DMS 273 (cell line): ENCODE results near the gene CYTH2.
"Not testable (repeated sequence)": the region's sequence is repeated elsewhere in the genome, so short reads cannot be mapped to it uniquely, and the experiment has no call there.

Experiments
- DNase-seq: peaks from one replicate; lab custom pipeline; 2025; ENCODE audit not compliant: unreplicated experiment; lab: John Stamatoyannopoulos, UW

Gene CYTH2

DNA sequence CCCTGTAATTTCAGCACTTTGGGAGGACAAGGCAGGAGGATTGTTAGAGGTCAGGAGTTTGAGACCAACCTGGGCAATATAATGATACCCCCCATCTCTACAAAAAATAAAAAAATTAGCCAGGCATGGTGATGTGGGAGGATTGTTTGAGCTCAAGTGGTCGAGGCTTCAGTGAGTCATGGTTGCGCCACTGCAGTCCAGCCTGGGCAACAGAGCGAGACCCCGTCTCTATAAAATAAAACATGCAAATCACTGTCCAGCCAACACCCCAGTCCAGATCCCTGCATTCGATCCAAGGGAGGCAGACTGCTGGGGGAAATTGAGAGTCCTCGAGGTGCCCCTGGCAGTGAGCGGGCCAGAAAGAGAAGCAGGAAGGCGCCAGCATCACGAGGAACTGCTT lies 7.0 kb downstream of the CYTH2 start:
- no peak for DNase-seq

DNA sequence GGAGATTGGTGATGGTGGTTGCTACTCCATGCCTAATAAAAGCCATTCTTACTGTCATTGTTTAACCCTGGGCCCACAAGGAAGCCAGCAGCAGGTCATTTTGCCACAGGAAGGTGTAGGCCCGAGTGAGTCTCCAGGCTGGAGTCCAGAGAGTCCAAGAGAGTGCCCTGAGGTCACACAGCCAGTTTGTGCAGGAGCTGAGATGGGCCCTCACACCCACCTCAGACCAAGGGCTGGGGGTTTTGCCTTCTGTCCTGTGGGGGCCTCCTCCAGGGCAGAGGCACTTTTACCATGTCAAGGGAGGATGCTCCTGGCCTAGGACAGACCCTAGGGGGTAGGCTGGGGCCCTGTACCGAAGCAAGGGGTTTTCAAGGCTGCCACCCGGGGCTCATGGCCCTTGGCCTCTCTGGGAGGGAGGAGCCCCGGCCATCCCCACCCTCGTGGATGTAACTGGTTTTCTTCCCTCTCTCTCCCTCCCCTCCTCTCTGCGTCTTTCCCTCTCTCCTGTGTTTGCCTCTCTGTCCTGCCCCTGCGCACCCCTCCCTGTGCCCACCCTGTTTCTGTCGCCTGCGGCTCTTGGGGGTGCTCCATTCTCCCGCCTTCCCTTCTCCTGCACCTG lies 8.0 kb downstream of the CYTH2 start:
- DNase-seq = no peak

DNA sequence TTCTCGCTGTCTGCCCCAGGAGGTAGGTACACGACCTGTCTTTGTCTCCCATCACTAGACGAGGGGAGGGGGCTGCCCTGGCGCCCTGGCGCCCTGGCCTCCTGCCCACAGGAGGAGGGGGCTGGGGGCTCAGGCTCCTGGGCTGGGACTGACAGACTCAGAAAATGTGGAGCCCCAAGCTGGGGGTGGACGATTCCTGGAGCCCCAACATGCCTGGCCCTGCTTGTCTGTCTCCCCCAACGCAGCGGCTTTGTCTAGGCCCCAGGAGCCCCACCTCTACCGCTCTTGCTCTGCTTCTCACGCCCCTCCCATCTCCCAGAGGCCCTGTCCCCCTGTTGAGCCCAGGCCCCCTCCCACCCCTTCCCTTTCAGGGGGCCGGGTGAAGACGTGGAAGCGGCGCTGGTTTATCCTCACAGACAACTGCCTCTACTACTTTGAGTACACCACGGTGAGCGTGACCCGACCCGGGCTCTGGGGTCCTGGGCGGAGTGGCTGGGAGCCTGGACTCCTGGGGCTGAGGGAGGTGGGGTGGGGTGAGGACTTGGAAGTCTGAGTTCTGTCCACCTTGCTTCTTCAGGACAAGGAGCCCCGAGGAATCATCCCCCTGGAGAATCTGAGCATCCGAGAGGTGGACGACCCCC lies 8.6 kb downstream of the CYTH2 start:
- DNase-seq = no peak

DNA sequence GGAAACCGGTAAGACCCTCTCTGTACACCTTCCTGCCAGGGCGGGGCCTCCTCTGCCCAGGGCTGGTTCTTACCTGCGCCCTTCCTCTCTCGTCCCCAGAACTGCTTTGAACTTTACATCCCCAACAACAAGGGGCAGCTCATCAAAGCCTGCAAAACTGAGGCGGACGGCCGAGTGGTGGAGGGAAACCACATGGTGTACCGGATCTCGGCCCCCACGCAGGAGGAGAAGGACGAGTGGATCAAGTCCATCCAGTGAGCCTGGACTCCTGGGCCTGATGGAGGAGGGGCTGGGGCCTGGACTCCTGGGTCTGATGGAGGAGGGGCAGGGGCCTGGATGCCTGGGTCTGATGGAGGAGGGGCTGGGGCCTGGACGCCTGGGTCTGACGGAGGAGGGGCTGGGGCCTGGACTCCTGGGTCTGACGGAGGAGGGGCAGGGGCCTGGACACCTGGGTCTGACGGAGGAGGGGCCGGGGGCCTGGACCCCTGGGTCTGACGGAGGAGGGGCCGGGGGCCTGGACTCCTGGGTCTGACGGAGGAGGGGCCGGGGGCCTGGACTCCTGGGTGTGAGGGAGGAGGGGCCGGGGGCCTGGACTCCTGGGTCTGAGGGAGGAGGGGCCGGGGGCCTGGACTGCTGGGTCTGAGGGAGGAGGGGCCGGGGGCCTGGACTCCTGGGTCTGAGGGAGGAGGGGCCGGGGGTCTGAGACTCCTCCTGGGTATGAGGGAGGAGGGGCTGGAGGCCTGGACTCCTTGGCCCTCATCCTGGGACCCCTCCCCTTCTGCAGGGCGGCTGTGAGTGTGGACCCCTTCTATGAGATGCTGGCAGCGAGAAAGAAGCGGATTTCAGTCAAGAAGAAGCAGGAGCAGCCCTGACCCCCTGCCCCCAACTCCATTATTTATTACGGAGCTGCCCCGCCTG lies 9.4 kb downstream of the CYTH2 start:
- DNase-seq = no peak

DNA sequence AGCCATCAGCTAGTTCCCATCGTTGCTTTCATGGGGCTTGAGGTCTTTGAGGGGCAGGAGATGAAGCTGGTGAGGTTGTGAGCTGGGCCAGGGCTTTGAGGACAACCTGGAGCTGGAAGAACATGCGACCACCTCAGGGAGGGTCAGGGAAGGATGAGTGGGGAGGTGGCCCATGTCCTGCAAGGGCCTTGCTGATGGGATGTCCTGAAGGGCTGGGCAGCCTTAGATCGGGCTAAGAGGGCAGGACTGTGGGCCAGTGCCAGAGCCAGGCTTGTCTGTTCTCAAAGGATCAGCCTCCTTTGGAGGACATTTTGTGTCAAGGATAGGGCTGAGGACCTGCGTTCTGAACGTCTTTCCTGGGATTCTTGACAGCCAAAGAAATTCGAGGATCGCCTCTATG lies 10.5 kb downstream of the CYTH2 start:
- DNase-seq = no peak

DNA sequence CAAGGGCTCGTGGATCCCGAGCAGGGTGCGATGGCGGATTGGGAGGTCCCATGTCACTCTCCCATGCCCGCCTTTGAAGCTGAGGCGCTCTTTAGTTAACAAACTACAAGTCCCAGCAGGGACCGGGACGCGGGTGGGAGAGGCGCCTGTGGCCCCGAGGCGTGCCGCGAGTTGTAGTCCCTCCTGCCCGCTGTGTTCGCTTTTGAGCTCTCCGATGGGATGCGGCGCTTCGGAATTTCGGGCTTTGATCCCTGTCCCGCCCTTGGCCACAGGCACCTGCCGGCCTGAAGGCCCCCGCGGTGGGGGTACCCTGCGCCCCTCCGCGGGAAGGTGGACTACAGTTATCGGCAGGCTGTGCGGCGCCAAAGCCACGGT lies 11.0 kb downstream of the CYTH2 start:
- DNase-seq = no peak

DNA sequence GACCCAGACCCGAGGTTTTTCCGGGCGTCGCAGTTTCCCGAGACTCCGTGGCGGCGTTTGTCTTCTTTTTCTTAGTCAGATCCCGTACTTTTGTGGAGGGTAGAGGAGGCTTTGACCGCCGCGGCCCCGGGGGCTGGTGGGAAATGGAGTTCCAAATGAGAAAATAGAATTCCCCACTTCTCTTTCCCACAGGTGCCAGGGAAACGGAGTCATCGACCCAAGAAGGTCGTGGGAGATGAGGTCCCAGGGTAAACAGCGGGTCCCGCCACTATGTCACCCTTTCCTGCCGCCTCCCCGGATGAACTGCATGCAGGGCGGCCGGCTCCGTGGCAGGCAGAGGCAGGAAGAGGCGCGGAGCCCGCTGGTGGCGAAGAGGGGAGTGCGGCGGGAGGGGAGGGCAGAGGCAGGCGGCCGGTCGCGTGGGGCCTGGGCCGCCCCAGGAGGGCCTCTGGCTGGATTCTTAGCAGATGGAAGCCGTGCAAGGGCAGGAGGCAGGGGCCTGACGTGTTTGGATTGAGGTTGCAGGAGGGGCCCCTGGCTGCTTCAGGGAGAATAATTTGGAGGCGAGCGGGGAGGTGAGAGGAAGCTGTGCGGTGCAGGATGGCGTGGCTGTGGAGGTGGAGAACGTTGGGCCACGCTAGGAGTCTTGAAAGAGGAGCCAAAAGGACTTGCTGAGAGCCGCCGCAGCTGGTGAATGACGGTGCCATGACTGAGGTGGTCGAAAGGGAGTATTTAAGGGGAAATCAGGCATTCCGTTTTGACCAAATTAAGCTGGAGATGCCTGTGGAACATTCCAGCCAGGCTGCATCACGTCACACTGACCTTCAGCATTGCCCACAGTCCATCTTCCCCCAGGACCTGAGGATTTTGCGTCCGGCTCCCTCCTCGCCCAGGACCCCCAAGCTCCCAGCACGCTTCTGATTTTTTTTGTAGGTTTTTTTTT lies 11.7 kb downstream of the CYTH2 start:
- DNase-seq = no peak

DNA sequence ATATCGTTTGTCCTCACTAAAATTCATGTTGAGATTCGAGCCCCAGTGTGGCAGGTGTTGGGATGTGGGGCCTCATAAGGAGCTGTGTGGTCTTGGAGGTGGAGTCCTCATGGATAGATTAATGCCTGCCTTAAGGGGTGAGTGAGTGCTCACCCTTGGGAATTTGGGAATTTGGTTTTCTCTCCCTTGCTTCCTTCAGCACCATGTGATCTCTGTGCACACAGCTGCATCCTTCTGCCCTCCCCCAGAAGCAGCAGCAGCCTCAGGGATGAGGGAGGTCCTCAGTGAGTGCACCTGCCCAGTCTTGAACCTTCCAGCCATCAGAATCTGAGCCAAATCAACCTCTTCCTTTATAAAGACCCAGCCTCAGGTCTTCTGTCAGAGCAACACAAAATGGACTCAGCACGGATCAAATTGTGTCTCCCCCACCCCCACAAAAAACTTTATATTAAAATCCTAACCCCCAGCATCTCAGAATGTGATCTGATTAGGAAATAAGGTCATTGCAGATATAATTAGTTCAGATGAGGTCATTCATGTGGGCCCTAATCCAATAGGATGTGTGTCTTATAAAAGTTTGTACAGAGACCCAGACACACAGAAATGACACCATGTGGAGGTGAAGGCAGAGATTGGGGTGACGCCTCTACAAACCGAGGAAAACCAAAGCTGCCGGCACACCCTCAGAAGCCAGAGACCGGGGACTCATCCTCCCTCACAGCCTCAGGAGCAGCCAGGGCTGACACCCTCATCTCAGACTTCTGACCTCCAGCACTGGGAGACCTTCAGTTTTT lies 12.9 kb downstream of the CYTH2 start:
- peak; percentile 47 for DNase-seq

DNA sequence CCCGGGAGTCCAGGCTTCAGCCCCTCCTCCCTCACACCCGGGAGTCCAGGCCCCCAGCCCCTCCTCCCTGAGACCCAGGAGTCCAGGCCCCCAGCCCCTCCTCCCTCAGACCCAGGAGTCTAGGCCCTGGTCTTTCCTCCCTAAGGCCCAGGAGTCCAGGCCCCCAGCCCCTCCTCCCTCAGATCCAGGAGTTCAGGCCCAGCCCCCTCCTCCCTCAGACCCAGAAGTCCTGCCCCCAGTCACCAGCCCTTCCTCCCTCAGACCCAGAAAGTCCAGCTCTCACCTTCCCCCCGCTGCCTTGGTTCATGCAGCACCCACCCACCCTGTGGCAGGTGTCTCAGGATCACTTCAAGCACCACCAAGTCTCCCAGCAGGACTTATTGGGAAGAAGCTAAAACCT lies 14.1 kb downstream of the CYTH2 start:
- no peak for DNase-seq

DNA sequence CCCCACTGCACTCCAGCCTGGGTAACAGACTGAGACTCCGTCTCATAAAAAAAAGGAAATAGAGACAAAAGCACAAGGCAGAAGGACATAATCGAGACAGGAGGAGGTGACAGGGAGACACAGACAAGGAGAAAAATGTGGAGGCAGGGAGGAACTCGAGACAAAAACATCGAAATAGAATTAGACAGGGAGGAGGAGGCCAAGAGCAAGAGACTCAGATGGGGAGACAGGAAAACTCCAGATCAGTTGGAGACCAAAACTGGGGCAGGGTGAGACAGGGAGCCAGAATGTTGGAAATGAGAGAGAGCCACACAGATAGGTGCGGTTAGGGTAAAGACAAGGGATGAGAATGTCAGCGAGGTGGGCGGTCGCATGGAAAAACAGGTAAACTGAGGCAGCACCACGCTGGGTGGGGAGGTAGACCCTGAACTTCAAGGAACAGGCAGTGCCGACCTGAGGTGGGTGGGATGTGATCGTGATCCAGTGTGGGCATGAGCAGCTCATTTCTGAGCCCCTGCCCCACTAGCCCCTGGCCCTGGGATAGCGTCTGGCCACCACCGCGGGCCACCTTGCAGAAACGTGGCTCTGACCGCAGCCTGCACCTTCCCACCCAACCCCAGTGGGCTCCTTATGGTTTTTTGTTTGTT lies 15.2 kb downstream of the CYTH2 start:
- DNase-seq = no peak

DNA sequence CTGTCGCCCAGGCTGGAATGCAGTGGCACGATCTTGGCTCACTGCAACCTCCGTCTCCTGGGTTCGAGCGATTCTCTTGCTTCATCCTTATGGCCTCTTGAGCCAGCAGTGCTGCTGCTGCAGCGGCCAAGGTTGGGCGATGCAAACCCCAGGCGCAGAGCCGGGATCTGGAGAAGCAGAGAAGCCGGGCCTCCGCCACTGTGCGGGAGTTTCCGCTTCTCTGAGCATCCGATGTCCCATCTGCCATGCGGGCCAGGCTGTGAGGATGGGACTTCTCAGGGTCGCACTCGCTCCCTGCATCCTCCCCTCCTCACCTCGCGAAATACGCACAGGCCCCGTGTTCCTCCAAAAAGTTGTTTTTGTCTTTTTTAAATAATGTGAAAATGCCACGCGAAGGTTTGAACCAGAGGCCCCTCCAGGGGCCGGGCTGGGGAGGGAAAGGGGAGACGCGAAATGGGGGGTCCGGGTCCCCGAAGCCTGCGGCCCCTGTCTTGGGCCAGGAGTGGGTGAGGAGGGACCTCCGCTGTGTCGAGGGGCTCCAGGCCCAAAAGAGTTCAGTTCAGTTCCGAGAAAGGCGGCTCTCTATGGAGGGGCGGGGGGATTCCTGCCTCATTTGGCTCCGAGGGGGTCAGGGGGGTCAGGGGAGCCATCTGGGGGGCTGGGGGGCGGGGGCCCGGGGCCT lies 15.9 kb downstream of the CYTH2 start:
- peak; percentile 70 for DNase-seq

DNA sequence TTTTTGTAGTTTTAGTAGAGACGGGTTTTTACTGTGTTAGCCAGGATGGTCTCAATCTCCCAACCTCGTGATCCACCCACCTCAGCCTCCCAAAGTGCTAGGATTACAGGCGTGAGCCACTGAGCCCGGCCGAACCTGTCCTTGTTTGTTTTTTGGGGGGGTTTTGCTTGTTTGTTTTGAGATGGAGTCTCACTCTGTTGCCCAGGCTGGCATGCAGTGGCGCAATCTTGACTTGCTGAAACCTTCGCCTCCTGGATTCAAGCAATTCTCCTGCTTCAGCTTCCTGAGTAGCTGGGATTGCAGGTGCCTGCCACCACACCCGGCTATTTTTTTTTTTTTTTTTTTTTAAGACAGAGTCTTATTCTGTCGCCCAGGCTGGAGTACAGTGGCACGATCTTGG lies 17.5 kb downstream of the CYTH2 start:
- DNase-seq = not testable (repeated sequence)

DNA sequence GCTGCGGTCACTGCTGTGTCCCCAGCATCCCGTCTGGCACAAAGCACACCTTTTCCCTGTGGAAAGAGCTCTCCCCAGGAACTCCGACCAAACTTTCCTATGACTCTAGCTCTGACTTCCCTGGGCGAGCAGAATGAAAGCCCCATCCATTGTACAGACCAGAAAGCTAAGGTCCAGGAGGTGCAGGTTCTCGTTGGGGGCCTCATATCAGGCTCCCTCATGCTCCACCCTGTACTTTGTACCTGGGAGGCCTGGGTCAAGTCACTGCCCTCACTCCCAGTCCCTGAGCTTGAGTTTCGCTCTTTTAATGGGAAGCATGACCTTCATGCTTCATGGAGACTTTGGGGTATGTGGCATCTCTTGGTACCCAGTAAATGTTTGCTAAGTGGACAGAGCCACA lies 18.4 kb downstream of the CYTH2 start:
- DNase-seq = no peak

DNA sequence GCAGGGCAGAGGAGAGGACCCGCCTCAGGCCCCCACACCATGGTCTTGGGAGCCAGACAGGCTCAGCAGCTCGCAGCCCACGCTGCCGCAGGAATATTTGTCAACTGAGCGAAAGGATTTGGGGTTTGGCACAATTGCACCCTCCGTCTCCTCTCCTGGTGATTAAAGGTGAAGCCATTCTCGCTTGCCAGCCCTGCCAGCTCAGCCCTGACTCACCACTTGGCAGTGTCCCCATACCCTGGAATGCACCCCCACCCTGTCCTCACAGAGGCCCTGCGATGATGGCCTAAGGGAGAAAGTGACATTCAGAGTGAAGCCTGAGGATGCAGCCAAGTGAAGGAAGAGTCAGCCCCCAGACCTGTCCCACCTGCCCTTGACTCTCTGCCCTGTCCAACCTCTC lies 18.8 kb downstream of the CYTH2 start:
- peak; percentile 55 for DNase-seq

DNA sequence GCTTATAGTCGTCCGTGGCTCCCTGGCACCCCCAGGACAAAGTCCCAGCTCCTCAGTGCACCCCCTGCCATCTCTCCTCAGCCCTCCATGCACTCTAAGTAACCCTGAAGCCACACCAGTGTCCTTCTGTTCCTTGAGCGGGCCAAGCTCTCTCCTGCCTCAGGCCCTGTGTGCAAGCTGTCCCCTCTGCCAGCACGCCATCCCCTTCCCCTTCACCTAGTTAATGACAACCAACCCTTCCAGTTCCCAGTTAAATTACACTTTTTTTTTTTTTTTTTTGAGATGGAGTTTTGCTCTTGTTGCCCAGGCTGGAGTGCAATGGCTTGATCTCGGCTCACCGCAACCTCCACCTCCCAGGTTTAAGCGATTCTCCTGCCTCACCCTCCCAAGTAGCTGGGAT lies 19.3 kb downstream of the CYTH2 start:
- not testable (repeated sequence) for DNase-seq

DNA sequence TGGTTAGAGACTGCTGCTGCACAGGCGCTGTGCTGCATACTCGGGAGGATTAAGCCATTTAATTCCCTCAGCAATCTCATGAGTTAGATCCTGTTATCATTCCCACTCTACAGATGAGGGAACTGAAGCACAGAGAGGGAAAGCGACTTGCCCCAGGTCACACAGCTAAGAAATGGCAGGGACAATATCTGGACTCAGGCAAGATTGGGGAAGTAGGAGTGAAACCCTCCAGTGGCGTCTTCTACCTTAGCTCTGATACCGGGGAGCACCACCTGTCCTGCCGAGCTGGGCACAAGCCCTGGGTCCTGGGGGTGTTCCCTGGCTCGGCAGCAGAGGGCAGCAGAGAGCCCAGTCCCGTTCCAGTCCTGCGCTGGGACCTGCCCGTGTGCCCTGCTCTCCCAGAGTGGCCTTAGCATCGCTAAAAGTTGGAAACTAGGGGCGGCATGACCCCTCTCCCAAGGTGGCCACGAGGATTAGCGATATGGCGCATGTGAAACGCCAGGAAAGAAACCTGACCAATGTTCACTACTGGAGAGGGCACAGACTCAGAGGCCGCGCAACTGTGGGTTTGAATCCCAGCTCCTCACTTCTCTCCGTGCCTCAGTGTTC lies 20.5 kb downstream of the CYTH2 start:
- DNase-seq = peak; percentile 85

DNA sequence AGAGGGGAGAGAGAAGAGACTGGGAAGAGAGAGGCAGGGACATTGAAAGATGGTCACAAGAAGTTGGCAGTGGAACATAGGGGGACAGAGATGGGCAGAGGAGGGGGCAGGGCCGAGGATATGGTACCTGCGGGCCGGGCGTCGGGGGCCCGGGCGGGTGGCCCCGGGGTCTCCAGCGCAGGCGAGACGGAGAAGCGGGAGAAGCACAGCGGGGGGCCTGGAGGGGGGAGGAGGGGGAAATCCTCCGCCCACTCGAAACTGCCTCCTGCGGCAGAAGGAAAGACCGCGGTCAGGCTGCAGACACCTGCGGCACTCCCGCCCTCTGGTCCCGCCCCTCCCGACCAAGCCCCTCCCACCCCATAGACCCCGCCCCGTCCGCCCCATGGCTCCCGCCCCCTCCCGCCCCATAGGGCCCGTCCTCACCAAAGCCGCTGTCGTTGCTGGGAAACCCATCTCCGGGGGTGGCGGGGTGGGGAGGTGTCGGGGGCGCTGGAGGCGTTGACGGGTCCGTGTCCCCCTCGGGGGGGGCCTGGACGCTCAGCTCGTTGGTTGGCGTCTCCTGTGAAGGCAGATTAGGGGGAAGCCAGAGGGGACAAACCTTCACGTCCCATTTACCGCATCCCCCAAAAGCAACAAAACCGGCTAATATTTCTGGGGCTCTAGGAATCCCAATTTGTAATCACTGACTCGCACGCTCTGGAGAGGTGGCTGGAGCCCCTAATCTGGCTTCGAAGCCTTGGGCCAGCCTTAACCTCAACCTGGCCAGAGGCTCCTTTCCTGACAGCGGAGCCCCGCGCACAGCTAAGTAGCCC lies 22.0 kb downstream of the CYTH2 start:
- DNase-seq = peak; percentile 69

DNA sequence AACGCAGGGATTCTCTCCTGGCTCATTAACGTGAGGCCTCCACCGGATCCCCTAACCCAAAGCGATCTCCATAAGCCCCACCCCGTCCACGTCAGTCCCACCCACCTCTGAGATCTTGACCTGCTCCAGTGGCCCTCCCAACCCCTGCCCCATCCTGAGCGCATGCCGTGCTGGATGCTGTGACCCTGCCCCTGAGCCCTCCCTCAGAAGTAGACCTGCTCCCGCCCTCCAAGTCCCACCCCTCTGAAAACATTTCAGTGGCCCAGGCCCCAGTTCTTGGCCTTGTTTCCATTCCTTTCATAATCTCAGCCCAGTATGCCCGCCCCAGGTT lies 22.6 kb downstream of the CYTH2 start:
- no peak for DNase-seq
